ENCODE data around the gene PGLYRP2.
"Not testable (repeated sequence)": the region's sequence is repeated elsewhere in the genome, so short reads cannot be mapped to it uniquely, and the experiment has no call there.

Gene PGLYRP2

GRCh38 chr19:15488489-15489226 is 9.4 kb upstream of the PGLYRP2 start:
- TF ChIP-seq MAX (IDR thresholded peaks at IDR 0.05; ENCODE audit: low read depth, low read length): no peak
- TF ChIP-seq POLR2A (IDR thresholded peaks at IDR 0.05; ENCODE audit: extremely low read depth, insufficient read length): no peak
- no peak for TF ChIP-seq CTCF (IDR thresholded peaks at IDR 0.05; ENCODE audit: low read depth, low read length)
- no peak for DNase-seq (ENCODE audit: low read depth)
- H3K4me3 ChIP-seq (ENCODE audit: low read depth, low read length): no peak overlapping the region

- H3K4me3 ChIP-seq (ENCODE audit: low read depth, low read length): no peak overlapping the region
- TF ChIP-seq MAX (IDR thresholded peaks at IDR 0.05; ENCODE audit: low read depth, low read length): no peak
- no peak for TF ChIP-seq MYC (IDR thresholded peaks at IDR 0.05; ENCODE audit: low read depth, low read length)
- TF ChIP-seq CTCF (IDR thresholded peaks at IDR 0.05; ENCODE audit: low read depth, low read length): no peak
- TF ChIP-seq POLR2A (IDR thresholded peaks at IDR 0.05; ENCODE audit: extremely low read depth, insufficient read length): no peak
- DNase-seq (ENCODE audit: low read depth): no peak
Observed at GRCh38 chr19:15487038-15487437, 7.7 kb upstream of the PGLYRP2 start.

- H3K4me3 ChIP-seq (ENCODE audit: low read depth, low read length); DNase-seq (ENCODE audit: low read depth): not testable (repeated sequence)
Observed at GRCh38 chr19:15485768-15486167, 6.5 kb upstream of the PGLYRP2 start.

GRCh38 chr19:15480996-15481395 is 1.7 kb upstream of the PGLYRP2 start:
- not testable (repeated sequence) for H3K4me3 ChIP-seq (ENCODE audit: low read depth, low read length); DNase-seq (ENCODE audit: low read depth)

- no peak for TF ChIP-seq MAX (IDR thresholded peaks at IDR 0.05; ENCODE audit: low read depth, low read length)
- no peak for TF ChIP-seq POLR2A (IDR thresholded peaks at IDR 0.05; ENCODE audit: extremely low read depth, insufficient read length)
- TF ChIP-seq MYC (IDR thresholded peaks at IDR 0.05; ENCODE audit: low read depth, low read length): no peak
- TF ChIP-seq CTCF (IDR thresholded peaks at IDR 0.05; ENCODE audit: low read depth, low read length): no peak
- no peak for DNase-seq (ENCODE audit: low read depth)
- no peak overlapping the region for H3K4me3 ChIP-seq (ENCODE audit: low read depth, low read length)
Observed at GRCh38 chr19:15476325-15476724, 3.0 kb downstream of the PGLYRP2 start.

GRCh38 chr19:15475611-15476010 is 3.7 kb downstream of the PGLYRP2 start:
- no peak overlapping the region for H3K4me3 ChIP-seq (ENCODE audit: low read depth, low read length)
- DNase-seq (ENCODE audit: low read depth): no peak
- TF ChIP-seq MAX (IDR thresholded peaks at IDR 0.05; ENCODE audit: low read depth, low read length): no peak
- no peak for TF ChIP-seq CTCF (IDR thresholded peaks at IDR 0.05; ENCODE audit: low read depth, low read length)
- no peak for TF ChIP-seq MYC (IDR thresholded peaks at IDR 0.05; ENCODE audit: low read depth, low read length)
- no peak for TF ChIP-seq POLR2A (IDR thresholded peaks at IDR 0.05; ENCODE audit: extremely low read depth, insufficient read length)

- no peak for TF ChIP-seq POLR2A (IDR thresholded peaks at IDR 0.05; ENCODE audit: extremely low read depth, insufficient read length)
- no peak for TF ChIP-seq CTCF (IDR thresholded peaks at IDR 0.05; ENCODE audit: low read depth, low read length)
- no peak for TF ChIP-seq MAX (IDR thresholded peaks at IDR 0.05; ENCODE audit: low read depth, low read length)
- TF ChIP-seq MYC (IDR thresholded peaks at IDR 0.05; ENCODE audit: low read depth, low read length): no peak
- no peak for DNase-seq (ENCODE audit: low read depth)
- no peak overlapping the region for H3K4me3 ChIP-seq (ENCODE audit: low read depth, low read length)
Observed at GRCh38 chr19:15475169-15475568, 4.1 kb downstream of the PGLYRP2 start.

- H3K4me3 ChIP-seq (ENCODE audit: low read depth, low read length); DNase-seq (ENCODE audit: low read depth): not testable (repeated sequence)
Observed at GRCh38 chr19:15473821-15474220, 5.5 kb downstream of the PGLYRP2 start.
